Coronary artery (tissue), 2 donors: ENCODE results near the gene KRTAP19-4.
"Not testable (repeated sequence)": the region's sequence is repeated elsewhere in the genome, so short reads cannot be mapped to it uniquely, and the experiment has no call there.

Experiments
- DNase-seq: peaks from one replicate; pipeline ENCODE4 v3.0.0-alpha.2; 2017; ENCODE audit warnings: low spot score
- H3K27ac ChIP-seq, 2 donors: fragments of 200-600 bp; sonication (generic); one replicate each; pipeline ENCODE4 v1.5.1; 2016 to 2019
- H3K4me3 ChIP-seq: fragments of 200-600 bp; sonication (generic); 2 replicates; pipeline ENCODE4 v1.5.1; 2016; ENCODE audit warnings: mild to moderate bottlenecking, moderate library complexity
- TF ChIP-seq, protein P1 (sequence below): fragments of 200-600 bp; sonication (generic); IDR thresholded peaks from one replicate; pipeline ENCODE4 v1.5.1; 2019; ENCODE audit warnings: antibody characterized with exemption

The KRTAP19-4 gene

DNA sequence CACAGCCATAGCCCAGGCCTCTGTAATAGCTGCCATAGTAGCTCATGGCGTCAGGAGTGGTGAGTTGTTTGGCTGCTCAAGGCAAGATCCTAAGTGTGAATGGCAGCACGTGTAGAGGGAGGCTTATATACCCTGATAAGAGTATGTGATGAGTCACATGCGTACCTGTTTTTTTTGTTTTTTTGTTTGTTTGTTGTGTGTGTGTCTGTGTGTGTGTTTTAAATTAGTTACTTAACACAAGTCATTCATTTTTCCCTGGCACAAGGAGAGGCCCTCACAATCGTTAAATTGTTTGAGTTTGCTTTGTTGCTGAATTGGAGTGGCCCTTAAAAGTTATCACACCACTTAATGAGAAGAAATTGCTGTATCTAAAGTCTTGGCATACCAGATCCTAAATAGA is at the start of gene KRTAP19-4:
TSS of gene KRTAP19-4 (minus strand) at position 101 of the 400 bp plus-strand sequence. CDS start at position 46, 55 bp downstream.
- no peak within 1 kb of the TSS for H3K4me3 ChIP-seq
- no peak for DNase-seq
- H3K27ac ChIP-seq, result no peak within 1 kb of the TSS
- TF ChIP-seq, protein P1, sequence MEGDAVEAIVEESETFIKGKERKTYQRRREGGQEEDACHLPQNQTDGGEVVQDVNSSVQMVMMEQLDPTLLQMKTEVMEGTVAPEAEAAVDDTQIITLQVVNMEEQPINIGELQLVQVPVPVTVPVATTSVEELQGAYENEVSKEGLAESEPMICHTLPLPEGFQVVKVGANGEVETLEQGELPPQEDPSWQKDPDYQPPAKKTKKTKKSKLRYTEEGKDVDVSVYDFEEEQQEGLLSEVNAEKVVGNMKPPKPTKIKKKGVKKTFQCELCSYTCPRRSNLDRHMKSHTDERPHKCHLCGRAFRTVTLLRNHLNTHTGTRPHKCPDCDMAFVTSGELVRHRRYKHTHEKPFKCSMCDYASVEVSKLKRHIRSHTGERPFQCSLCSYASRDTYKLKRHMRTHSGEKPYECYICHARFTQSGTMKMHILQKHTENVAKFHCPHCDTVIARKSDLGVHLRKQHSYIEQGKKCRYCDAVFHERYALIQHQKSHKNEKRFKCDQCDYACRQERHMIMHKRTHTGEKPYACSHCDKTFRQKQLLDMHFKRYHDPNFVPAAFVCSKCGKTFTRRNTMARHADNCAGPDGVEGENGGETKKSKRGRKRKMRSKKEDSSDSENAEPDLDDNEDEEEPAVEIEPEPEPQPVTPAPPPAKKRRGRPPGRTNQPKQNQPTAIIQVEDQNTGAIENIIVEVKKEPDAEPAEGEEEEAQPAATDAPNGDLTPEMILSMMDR, result no peak

- Histone ChIP-seq H3K27ac (no peak within 1 kb of the TSS), H3K4me3 (no peak within 1 kb of the TSS)
- TF ChIP-seq, protein P1, result no peak
- DNase-seq, result no peak
Observed at GRCh38 chr21:30541764-30542163, 44.8 kb upstream of the KRTAP19-4 start, which contains the start of gene KRTAP19-6. Gene KRTAP19-6 (minus strand): TSS chr21:30541864. CDS start chr21:30541833, 31 bp downstream.

DNA sequence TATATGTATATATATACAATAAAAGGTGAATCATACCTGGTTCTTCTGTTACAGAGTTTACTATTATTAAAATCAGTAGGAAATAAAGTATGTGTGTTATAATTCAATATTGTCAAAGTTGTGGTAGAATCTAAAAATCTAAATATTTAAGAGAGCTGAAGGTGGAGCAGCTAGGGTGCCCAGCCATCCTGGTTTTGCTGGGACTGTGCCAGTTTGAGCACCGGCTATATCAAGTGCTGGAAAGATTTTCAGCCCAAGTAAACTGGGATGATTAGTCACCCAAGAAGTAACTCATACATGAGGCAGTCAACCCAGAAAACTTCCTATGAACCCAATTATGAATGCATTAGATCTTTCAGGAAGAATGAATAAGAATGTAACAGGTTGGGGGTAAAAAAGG is 21.9 kb upstream of the KRTAP19-4 start:
- TF ChIP-seq, protein P1, result no peak
- Histone ChIP-seq H3K27ac (no peak overlapping the region), H3K4me3 (no peak overlapping the region)
- DNase-seq, result no peak

DNA sequence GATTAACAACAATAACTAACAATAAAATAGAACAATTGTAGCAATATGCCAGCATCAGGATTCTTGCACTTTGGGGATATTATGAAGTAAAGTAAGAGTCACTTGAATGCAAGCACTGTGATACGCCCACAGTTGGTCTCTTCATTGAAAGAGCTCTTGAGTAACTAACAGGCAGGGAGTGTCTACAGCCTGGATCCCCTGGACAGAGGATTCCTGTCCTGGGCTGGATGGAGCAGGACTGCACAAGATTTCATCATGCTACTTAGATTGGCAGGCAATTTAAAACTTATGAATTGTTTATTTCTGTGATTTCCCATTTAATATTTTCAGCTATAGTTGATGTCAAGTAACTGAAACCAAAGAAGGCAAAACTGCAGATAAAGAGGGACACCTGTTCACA is 18.7 kb upstream of the KRTAP19-4 start:
- H3K27ac ChIP-seq, result no peak overlapping the region
- H3K4me3 ChIP-seq, result no peak overlapping the region
- TF ChIP-seq, protein P1, result no peak
- no peak for DNase-seq

- DNase-seq, H3K4me3 ChIP-seq, H3K27ac ChIP-seq: not testable (repeated sequence)
Observed at GRCh38 chr21:30505621-30506205, 8.7 kb upstream of the KRTAP19-4 start.

DNA sequence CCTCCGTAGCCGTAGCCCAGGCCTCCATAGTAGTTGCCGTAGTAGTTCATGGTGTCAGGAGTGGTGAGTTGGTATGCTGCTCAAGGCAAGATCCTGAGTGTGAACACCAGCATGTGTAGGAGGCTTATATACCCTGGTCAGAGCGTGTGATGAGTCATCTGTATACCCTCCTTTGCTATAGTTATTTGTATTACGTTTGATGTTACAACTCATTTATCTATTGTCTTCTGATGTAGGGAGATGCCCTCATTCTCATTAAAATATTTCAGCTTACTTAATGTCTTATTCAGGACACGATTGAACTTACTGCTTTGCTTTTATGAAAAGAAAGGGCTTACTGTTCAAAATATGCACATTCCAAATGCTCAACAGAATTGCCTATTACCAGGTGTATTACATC is 5.1 kb upstream of the KRTAP19-4 start, which contains the start of gene KRTAP19-5:
TSS of gene KRTAP19-5 (minus strand) at position 101 of the 400 bp plus-strand sequence. CDS start at position 50, 51 bp downstream.
- TF ChIP-seq, protein P1, result no peak
- DNase-seq, result no peak
- H3K27ac ChIP-seq, result no peak within 1 kb of the TSS
- no peak within 1 kb of the TSS for H3K4me3 ChIP-seq

GRCh38 chr21:30491963-30492428 is 5.0 kb downstream of the KRTAP19-4 start, which contains the start of gene KRTAP19-3:
Gene KRTAP19-3 (minus strand): TSS chr21:30492013. CDS start chr21:30491957, 56 bp downstream.
- H3K4me3 ChIP-seq, result no peak within 1 kb of the TSS
- no peak within 1 kb of the TSS for H3K27ac ChIP-seq
- DNase-seq, result no peak
- TF ChIP-seq, protein P1, result no peak
